ENCODE data around the gene CASP3. TPM values are rescaled to one million over a fixed set of nuclear protein-coding genes. Genes with fewer than 3 reads are reported as not detected.

CASP3 gene
- total and polyA plus RNA-seq, 9 of the 15 experiments (the other 6 are each of a cell fraction or from before 2014, with no cell fraction given): 17.6 to 40.1 (median 31.8) TPM

- TF ChIP-seq RAD21 (CRISPR knock-in tag; conservative IDR thresholded peaks at IDR 0.05 in 1 of 2, IDR thresholded peaks at IDR 0.05 in 1 of 2) (peak in 1 of 2 experiments; percentile 2; a peak in 1 of 4 replicates), RBM14 (IDR thresholded peaks at IDR 0.05; ENCODE audit: borderline replicate concordance, insufficient read depth, low read depth, low read length) (no peak), RHOXF2B (CRISPR knock-in tag; conservative IDR thresholded peaks at IDR 0.05) (no peak), ZBED1 (IDR thresholded peaks at IDR 0.05) (peak; percentile 89; the same call in 1 of the 2 replicates), DIDO1 (tag; IDR thresholded peaks at IDR 0.05; ENCODE audit: low read depth) (no peak), LCOR (CRISPR knock-in tag; IDR thresholded peaks at IDR 0.05) (peak; percentile 81), MAFG (tag; conservative IDR thresholded peaks at IDR 0.05) (no peak), DLX4 (CRISPR knock-in tag; IDR thresholded peaks at IDR 0.05) (no peak), PTTG1 (tag; IDR thresholded peaks at IDR 0.05; ENCODE audit: low read depth) (no peak), NCOA6 (IDR thresholded peaks at IDR 0.05) (0 out of 2 replicates have a peak, but pooled peaks have one; percentile 35), RBM15 (IDR thresholded peaks at IDR 0.05; ENCODE audit: insufficient read depth, low read length) (no peak), E2F3 (CRISPR knock-in tag; IDR thresholded peaks at IDR 0.05) (no peak), ZNF707 (CRISPR knock-in tag; conservative IDR thresholded peaks at IDR 0.05) (no peak), ZNF347 (CRISPR knock-in tag; IDR thresholded peaks at IDR 0.05; ENCODE audit: low read depth) (no peak), ARID2 (IDR thresholded peaks at IDR 0.05) (no peak), ZNF165 (CRISPR knock-in tag; IDR thresholded peaks at IDR 0.05; ENCODE audit: borderline replicate concordance) (no peak), GTF2A2 (tag; IDR thresholded peaks at IDR 0.05) (no peak), SMARCA4 (IDR thresholded peaks at IDR 0.05) (peak; percentile 100), ZNF449 (CRISPR knock-in tag; IDR thresholded peaks at IDR 0.05) (no peak), MCM3 (IDR thresholded peaks at IDR 0.05) (no peak), ZNF140 (CRISPR knock-in tag; IDR thresholded peaks at IDR 0.05) (no peak), DEAF1 (CRISPR knock-in tag; IDR thresholded peaks at IDR 0.05) (no peak), FOXK1 (CRISPR knock-in tag; IDR thresholded peaks at IDR 0.05; ENCODE audit: borderline replicate concordance) (no peak), YY1 (IDR thresholded peaks at IDR 0.05; ENCODE audit: borderline replicate concordance in 1 of 3, control insufficient read depth in 1 of 3, extremely low read depth in 1 of 3, insufficient read depth in 3 of 3, insufficient read length in 1 of 3, insufficient replicate concordance in 2 of 3, low read depth in 1 of 3, low read length in 2 of 3) (no peak), FUS (optimal IDR thresholded peaks at IDR 0.05; ENCODE audit: low read depth, low read length) (no peak)
Observed at GRCh38 chr4:184684491-184685189, 35.4 kb upstream of the CASP3 start (continued).
